H9 (cell line): ENCODE results near the gene MGP. TPM values are rescaled to one million over a fixed set of nuclear protein-coding genes. Genes with fewer than 3 reads are reported as not detected.

Experiments used
- DNase-seq: peaks from one replicate; pipeline ENCODE4 v3.0.0-alpha.2; 2017
- H2AFZ ChIP-seq: one replicate; pipeline ENCODE4 v1.6.1; 2013; ENCODE audit warnings: mild to moderate bottlenecking, low read length, control low read depth, moderate library complexity
- H2AK5ac ChIP-seq: 2 replicates; pipeline ENCODE4 v1.6.1; 2013; ENCODE audit warnings: low read length, control low read depth, mixed read lengths; ENCODE audit not compliant: insufficient read length
- H2BK120ac ChIP-seq: one replicate; pipeline ENCODE4 v1.6.1; 2013; ENCODE audit warnings: low read depth, mild to moderate bottlenecking, low read length, control low read depth, inconsistent platforms; ENCODE audit not compliant: poor library complexity, severe bottlenecking
- H2BK12ac ChIP-seq: 2 replicates; pipeline ENCODE4 v1.6.1; 2013; ENCODE audit warnings: low read length, control low read depth, mixed read lengths, low read depth; ENCODE audit not compliant: insufficient read length
- H2BK15ac ChIP-seq: 2 replicates; pipeline ENCODE4 v1.6.1; 2013; ENCODE audit warnings: low read depth, low read length, control low read depth
- H2BK20ac ChIP-seq: one replicate; pipeline ENCODE4 v1.6.1; 2013; ENCODE audit warnings: low read depth, mild to moderate bottlenecking, low read length, control low read depth, inconsistent platforms; ENCODE audit not compliant: poor library complexity, severe bottlenecking
- H2BK5ac ChIP-seq: 2 replicates; pipeline ENCODE4 v1.6.1; 2013; ENCODE audit warnings: low read length, control low read depth, mixed read lengths; ENCODE audit not compliant: insufficient read length
- H3K14ac ChIP-seq: 2 replicates; pipeline ENCODE4 v1.6.1; 2013; ENCODE audit warnings: low read length, control low read depth; ENCODE audit not compliant: insufficient read depth
- H3K18ac ChIP-seq: 2 replicates; pipeline ENCODE4 v1.6.1; 2013; ENCODE audit warnings: low read depth, mild to moderate bottlenecking, mixed read lengths, low read length, control low read depth; ENCODE audit not compliant: insufficient read length
- H3K23ac ChIP-seq: 2 replicates; pipeline ENCODE4 v1.6.1; 2013; ENCODE audit warnings: low read length, control low read depth, mixed read lengths, low read depth; ENCODE audit not compliant: insufficient read length
- H3K23me2 ChIP-seq: 2 replicates; pipeline ENCODE4 v1.6.1; 2013; ENCODE audit warnings: low read depth, mild to moderate bottlenecking, mixed read lengths, low read length, control low read depth; ENCODE audit not compliant: insufficient read length, poor library complexity, severe bottlenecking
- H3K27ac ChIP-seq: 2 replicates; pipeline ENCODE4 v1.5.1; 2013; ENCODE audit warnings: low read length, control low read depth, mixed read lengths, low read depth; ENCODE audit not compliant: insufficient read length
- H3K27me3 ChIP-seq: 2 replicates; pipeline ENCODE4 v1.6.1; 2013; ENCODE audit warnings: low read length, control low read depth, inconsistent platforms; ENCODE audit not compliant: insufficient read depth
- H3K4ac ChIP-seq: 2 replicates; pipeline ENCODE4 v1.6.1; 2013; ENCODE audit warnings: low read depth, mild to moderate bottlenecking, control low read depth, inconsistent platforms, low read length, moderate library complexity
- H3K4me1 ChIP-seq: 2 replicates; pipeline ENCODE4 v1.6.1; 2013; ENCODE audit warnings: low read length, control low read depth, inconsistent platforms; ENCODE audit not compliant: insufficient read depth
- H3K4me2 ChIP-seq: 2 replicates; pipeline ENCODE4 v1.6.1; 2013; ENCODE audit warnings: low read length, control low read depth, mixed read lengths; ENCODE audit not compliant: insufficient read length, insufficient read depth
- H3K56ac ChIP-seq: 2 replicates; pipeline ENCODE4 v1.6.1; 2013; ENCODE audit warnings: low read depth, mild to moderate bottlenecking, mixed read lengths, low read length, control low read depth; ENCODE audit not compliant: insufficient read length
- H3K79me1 ChIP-seq: 2 replicates; pipeline ENCODE4 v1.6.1; 2013; ENCODE audit warnings: low read depth, mild to moderate bottlenecking, moderate library complexity, low read length, control low read depth, inconsistent platforms; ENCODE audit not compliant: insufficient read depth, poor library complexity, severe bottlenecking
- H3K79me2 ChIP-seq: 2 replicates; pipeline ENCODE4 v1.6.1; 2013; ENCODE audit warnings: low read length, control low read depth, inconsistent platforms; ENCODE audit not compliant: insufficient read depth
- H3K9ac ChIP-seq: 2 replicates; pipeline ENCODE4 v1.6.1; 2013; ENCODE audit warnings: low read length, control low read depth, mixed read lengths; ENCODE audit not compliant: insufficient read length; ENCODE audit errors: extremely low read depth
- H3K9me3 ChIP-seq: one replicate; pipeline ENCODE4 v1.6.1; 2013; ENCODE audit warnings: low read depth, low read length, inconsistent platforms; ENCODE audit not compliant: control insufficient read depth
- H3T11ph ChIP-seq: one replicate; pipeline ENCODE4 v1.6.1; 2013; ENCODE audit warnings: mild to moderate bottlenecking, low read length, control low read depth, inconsistent platforms
- H4K20me1 ChIP-seq: one replicate; pipeline ENCODE4 v1.6.1; 2013; ENCODE audit not compliant: control insufficient read depth, insufficient read length, insufficient read depth
- H4K5ac ChIP-seq: 2 replicates; pipeline ENCODE4 v1.6.1; 2013; ENCODE audit warnings: low read depth, mild to moderate bottlenecking, mixed read lengths, low read length, control low read depth; ENCODE audit not compliant: insufficient read length
- H4K8ac ChIP-seq: replicated peaks from 2 replicates; pipeline ENCODE4 v1.6.1; 2013; ENCODE audit warnings: low read length, control low read depth, mixed read lengths, low read depth; ENCODE audit not compliant: insufficient read length
- H4K91ac ChIP-seq: 2 replicates; pipeline ENCODE4 v1.6.1; 2013; ENCODE audit warnings: low read depth, mild to moderate bottlenecking, moderate library complexity, mixed read lengths, low read length, control low read depth; ENCODE audit not compliant: insufficient read length
- H3K27ac Mint-ChIP-seq, 3 experiments: 2 replicates in 2 of 3; 3 replicates in 1 of 3; pipeline ENCODE4 v1.8.0; 2020 to 2021; ENCODE audit warnings: mixed read lengths in 3 of 3, mild to moderate bottlenecking in 1 of 3, moderate library complexity in 1 of 3
- H3K27me3 Mint-ChIP-seq: 2 replicates; pipeline ENCODE4 v1.8.0; 2021; ENCODE audit warnings: low read depth, mild to moderate bottlenecking, moderate library complexity, mixed read lengths
- H3K36me3 Mint-ChIP-seq, 3 experiments: 2 replicates in 2 of 3; 3 replicates in 1 of 3; pipeline ENCODE4 v1.8.0; 2020 to 2021; ENCODE audit warnings: low read depth in 3 of 3, mixed read lengths in 3 of 3; ENCODE audit not compliant: insufficient read depth in 1 of 3
- H3K4me1 Mint-ChIP-seq, 2 experiments: 2 replicates each; pipeline ENCODE4 v1.8.0; 2020; ENCODE audit warnings: mixed read lengths in 2 of 2
- H3K4me3 Mint-ChIP-seq, 2 experiments: 2 replicates in 1 of 2; 3 replicates in 1 of 2; pipeline ENCODE4 v1.8.0; 2020 to 2021; ENCODE audit warnings: mild to moderate bottlenecking in 2 of 2, mixed read lengths in 2 of 2, moderate library complexity in 1 of 2
- H3K9me3 Mint-ChIP-seq, 2 experiments: 2 replicates in 1 of 2; 3 replicates in 1 of 2; pipeline ENCODE4 v1.8.0; 2020; ENCODE audit warnings: mild to moderate bottlenecking in 2 of 2, mixed read lengths in 2 of 2, moderate library complexity in 1 of 2
- WGBS: extraction: QIAGEN DNeasy Blood & Tissue Kit; methylation state at CpG from one replicate; pipeline ENCODE4 v1.1.7; 2013; ENCODE audit warnings: missing lambda C conversion rate, low lambda C conversion rate, mixed read lengths; ENCODE audit not compliant: insufficient read length; ENCODE audit errors: extremely low coverage; 5-methylcytosine and 5-hydroxymethylcytosine counted together
- total RNA-seq: library from RNA; stranded (reverse); gene quantifications from 2 replicates; pipeline ENCODE4 v1.2.1, GENCODE V29; 2021
- TF ChIP-seq, protein P1 (sequence below): fragments of 200-600 bp; sonication (generic); conservative IDR thresholded peaks from 3 replicates; pipeline ENCODE4 v1.8.0; 2021; ENCODE audit warnings: antibody characterized with exemption, mild to moderate bottlenecking

Gene MGP
- total RNA-seq, 1 experiment from 2014 or later: not detected

DNA sequence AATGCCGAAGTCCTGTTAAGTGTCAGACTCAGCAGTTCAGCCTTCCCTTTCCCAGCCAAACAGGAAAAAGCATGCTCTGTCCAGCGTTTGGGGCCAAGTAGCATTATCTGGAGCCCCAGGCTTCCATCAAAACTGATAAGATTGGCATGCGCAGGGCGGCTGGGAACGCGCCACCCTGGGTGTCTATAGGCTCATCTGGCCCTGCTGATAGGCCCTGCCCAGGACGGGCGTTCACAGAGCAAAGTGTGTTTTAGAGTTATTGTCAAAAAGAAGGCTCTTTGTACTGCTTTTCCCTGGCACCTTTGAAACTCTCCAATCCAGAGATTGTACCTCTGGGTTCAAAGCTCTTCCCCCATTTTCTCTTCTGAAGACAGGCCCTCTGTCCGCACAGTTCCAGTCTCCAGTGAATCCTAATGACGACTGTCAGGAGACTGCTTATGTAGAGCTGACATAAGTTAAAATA, 42.2 kb downstream of the MGP start, which contains the start of gene ART4:
ART4 (minus strand) TSS at position 102 of the 463 bp plus-strand sequence. CDS start 413 bp downstream, outside the sequence.
- no peak within 1 kb of the TSS for H2BK5ac ChIP-seq
- no peak for DNase-seq
- H2BK15ac ChIP-seq: no peak within 1 kb of the TSS; the same call in 1 of the 2 replicates
- Mint-ChIP-seq H3K9me3 (peaks cover 7% of the 10 kb centered on the region in 2 experiments), H3K4me3 (no peak within 1 kb of the TSS), H3K36me3 (peaks cover 0 to 10% (median 0%) of the 10 kb centered on the region in 3 experiments; a peak in 2 of 7 replicates), H3K27ac (peak within 1 kb of the TSS in 1 of 3 experiments; percentile 76; a peak in 1 of 7 replicates), H3K27me3 (no peaks in the 10 kb centered on the region), H3K4me1 (peaks cover 7 to 8% of the 10 kb centered on the region in 2 experiments; a peak in 3 of 4 replicates)
- no peaks in the 10 kb centered on the region for H3K79me2 ChIP-seq
- H3T11ph ChIP-seq: no peak within 1 kb of the TSS
- H4K5ac ChIP-seq: no peak within 1 kb of the TSS
- no peaks in the 10 kb centered on the region; the same call in 1 of the 2 replicates for H3K27me3 ChIP-seq
- TF ChIP-seq, protein P1, sequence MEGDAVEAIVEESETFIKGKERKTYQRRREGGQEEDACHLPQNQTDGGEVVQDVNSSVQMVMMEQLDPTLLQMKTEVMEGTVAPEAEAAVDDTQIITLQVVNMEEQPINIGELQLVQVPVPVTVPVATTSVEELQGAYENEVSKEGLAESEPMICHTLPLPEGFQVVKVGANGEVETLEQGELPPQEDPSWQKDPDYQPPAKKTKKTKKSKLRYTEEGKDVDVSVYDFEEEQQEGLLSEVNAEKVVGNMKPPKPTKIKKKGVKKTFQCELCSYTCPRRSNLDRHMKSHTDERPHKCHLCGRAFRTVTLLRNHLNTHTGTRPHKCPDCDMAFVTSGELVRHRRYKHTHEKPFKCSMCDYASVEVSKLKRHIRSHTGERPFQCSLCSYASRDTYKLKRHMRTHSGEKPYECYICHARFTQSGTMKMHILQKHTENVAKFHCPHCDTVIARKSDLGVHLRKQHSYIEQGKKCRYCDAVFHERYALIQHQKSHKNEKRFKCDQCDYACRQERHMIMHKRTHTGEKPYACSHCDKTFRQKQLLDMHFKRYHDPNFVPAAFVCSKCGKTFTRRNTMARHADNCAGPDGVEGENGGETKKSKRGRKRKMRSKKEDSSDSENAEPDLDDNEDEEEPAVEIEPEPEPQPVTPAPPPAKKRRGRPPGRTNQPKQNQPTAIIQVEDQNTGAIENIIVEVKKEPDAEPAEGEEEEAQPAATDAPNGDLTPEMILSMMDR: no peak
- no CpG with 5 or more reads among the region's 10 CpGs for WGBS
- no peak within 1 kb of the TSS for H3K4ac ChIP-seq
- no peak within 1 kb of the TSS for H2AK5ac ChIP-seq
- H2BK12ac ChIP-seq: peak within 1 kb of the TSS; percentile 73
- no peaks in the 10 kb centered on the region for H3K23me2 ChIP-seq
- H3K4me2 ChIP-seq: no peak within 1 kb of the TSS
- H3K14ac ChIP-seq: no peak within 1 kb of the TSS
- no peaks in the 10 kb centered on the region for H3K79me1 ChIP-seq
- no peak within 1 kb of the TSS for H3K56ac ChIP-seq
- H3K4me1 ChIP-seq: no peaks in the 10 kb centered on the region
- no peak within 1 kb of the TSS for H4K91ac ChIP-seq
- H2BK120ac ChIP-seq: no peak within 1 kb of the TSS
- no peak within 1 kb of the TSS for H3K18ac ChIP-seq
- no peak within 1 kb of the TSS for H3K23ac ChIP-seq
- H3K9me3 ChIP-seq: no peaks in the 10 kb centered on the region
- no peaks in the 10 kb centered on the region for H4K20me1 ChIP-seq
- no peak within 1 kb of the TSS for H2BK20ac ChIP-seq
- no peak within 1 kb of the TSS for H3K27ac ChIP-seq
- H3K9ac ChIP-seq: no peak within 1 kb of the TSS
- no peak within 1 kb of the TSS for H2AFZ ChIP-seq
- no peak within 1 kb of the TSS for H4K8ac ChIP-seq
